ENCODE data around the gene PHF21B.
"Not testable (repeated sequence)": the region's sequence is repeated elsewhere in the genome, so short reads cannot be mapped to it uniquely, and the experiment has no call there.

The PHF21B gene

GRCh38 chr22:44862981-44863860 is 146.6 kb downstream of the PHF21B start:
- peak; percentile 30 for DNase-seq (ENCODE audit: low read depth, low spot score)
- H3K4me3 ChIP-seq (ENCODE audit: low read length), result no peak overlapping the region

- DNase-seq (ENCODE audit: low read depth, low spot score), result no peak
- no peak overlapping the region for H3K4me3 ChIP-seq (ENCODE audit: low read length)
Measured at GRCh38 chr22:44862281-44862680, 147.5 kb downstream of the PHF21B start.

- DNase-seq (ENCODE audit: low read depth, low spot score), result no peak
Measured at GRCh38 chr22:44861245-44861644, 148.6 kb downstream of the PHF21B start.

DNA sequence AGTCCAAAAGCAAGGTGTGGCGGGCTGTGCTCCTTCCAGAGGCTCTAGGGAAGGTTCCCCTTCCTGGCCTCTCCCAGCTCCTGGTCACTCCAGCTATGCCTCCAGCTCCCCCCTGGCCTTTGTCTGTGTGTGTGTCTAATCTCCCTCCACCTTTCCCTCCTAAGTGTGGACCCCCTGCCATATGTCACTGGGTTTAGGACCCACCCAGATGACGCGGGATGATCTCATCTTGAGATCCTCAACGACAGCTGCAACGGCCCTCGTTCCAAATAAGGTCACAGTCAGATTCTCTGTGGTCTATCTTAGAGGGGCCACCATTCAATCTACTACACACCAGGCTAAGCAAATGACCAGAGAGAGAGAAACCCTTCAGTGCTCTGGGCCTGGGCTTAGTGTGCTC is 149.5 kb downstream of the PHF21B start:
- no peak overlapping the region for H3K4me3 ChIP-seq (ENCODE audit: low read length)
- no peak for DNase-seq (ENCODE audit: low read depth, low spot score)

More at GRCh38 chr22:44861245-44861644, 148.6 kb downstream of the PHF21B start:
- no peak overlapping the region for H3K4me3 ChIP-seq (ENCODE audit: low read length)

DNA sequence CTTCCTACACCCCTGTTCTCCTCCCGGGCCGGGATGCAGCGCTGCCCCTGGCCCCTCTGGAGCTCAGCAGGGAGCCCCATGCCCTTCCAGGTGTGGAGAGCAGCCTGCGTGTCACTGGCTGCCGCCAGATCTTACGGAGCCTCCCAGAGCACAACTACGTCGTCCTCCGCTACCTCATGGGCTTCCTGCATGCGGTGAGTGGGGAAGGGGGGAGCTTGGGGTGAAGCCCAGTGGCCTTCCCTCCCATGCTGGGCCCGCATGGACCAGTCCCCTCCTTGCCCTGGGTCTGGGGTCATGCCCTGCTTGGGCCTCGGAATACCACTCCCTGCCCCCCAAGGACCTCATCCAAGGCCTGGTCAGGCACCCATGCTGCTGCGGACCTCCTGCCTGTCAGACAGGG is 150.2 kb downstream of the PHF21B start:
- DNase-seq (ENCODE audit: low read depth, low spot score), result no peak
- H3K4me3 ChIP-seq (ENCODE audit: low read length), result no peak overlapping the region

DNA sequence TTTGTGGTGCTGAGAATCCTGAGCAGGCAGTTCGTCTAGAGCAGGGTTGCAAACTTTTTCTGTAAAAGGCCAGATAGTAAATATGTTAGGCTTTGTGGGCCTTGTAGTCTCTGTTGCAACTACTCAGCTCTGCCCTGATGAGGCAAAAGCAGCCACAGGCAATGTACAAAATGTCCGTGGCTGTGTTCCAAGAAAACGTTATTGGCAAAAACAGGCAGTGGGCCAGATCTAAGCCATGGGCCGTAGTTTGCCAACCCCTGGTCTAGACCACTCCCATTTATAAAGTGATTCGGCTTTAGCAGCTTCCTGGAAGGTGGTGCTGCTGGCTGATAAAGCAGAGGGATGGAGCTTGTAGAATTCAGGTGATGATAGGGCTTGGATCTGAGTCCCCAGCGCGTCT is 151.0 kb downstream of the PHF21B start:
- not testable (repeated sequence) for DNase-seq (ENCODE audit: low read depth, low spot score); H3K4me3 ChIP-seq (ENCODE audit: low read length)

- H3K4me3 ChIP-seq (ENCODE audit: low read length), result no peak overlapping the region
- DNase-seq (ENCODE audit: low read depth, low spot score), result no peak
Measured at GRCh38 chr22:44855855-44856254, 153.9 kb downstream of the PHF21B start.

- not testable (repeated sequence) for H3K4me3 ChIP-seq (ENCODE audit: low read length); DNase-seq (ENCODE audit: low read depth, low spot score)
Measured at GRCh38 chr22:44854641-44855040, 155.2 kb downstream of the PHF21B start.

DNA sequence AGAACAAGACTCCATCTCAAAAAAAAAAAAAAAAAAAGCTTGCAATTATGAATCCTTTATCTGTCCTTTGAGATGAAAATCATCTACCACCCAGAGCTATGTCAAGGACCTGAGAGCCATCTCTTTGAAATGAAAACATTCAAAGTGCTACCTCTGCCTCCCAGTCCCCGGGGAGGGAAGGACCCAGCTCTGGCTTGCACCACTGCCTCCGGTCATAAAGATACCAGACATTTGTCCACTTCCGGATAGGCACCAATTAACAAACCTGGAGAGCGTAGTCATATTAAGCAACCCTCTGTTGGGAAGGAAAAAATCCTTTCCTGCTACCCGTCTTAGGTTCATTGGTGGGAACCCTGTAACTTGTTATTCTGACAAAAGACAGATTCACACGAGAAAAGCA is 158.9 kb downstream of the PHF21B start:
- no peak overlapping the region for H3K4me3 ChIP-seq (ENCODE audit: low read length)
- no peak for DNase-seq (ENCODE audit: low read depth, low spot score)

- no peak overlapping the region for H3K4me3 ChIP-seq (ENCODE audit: low read length)
- no peak for DNase-seq (ENCODE audit: low read depth, low spot score)
Measured at GRCh38 chr22:44848791-44849420, 160.9 kb downstream of the PHF21B start.

DNA sequence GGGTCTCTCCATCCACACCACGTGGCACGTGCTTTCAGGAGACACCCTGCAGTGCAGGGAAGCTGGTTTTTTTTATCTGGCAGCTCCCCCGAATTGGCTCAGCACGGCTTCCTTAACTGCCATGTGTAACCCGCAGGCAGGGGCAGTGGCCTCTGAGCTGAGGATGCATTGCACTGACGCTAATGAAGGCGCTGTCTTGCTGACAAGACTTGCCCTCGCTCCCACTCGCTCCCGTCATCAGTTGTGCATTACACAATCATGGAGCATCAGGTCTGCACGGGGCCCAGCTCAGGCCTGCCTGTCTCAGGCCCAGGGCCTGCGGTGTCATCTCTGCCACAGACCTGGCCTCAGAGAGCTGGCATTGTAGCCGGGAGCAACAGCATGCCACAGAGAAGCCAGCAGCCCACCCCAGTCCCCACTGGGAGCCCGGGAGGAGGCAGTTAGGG is 161.5 kb downstream of the PHF21B start:
- no peak overlapping the region for H3K4me3 ChIP-seq (ENCODE audit: low read length)
- no peak for DNase-seq (ENCODE audit: low read depth, low spot score)

- no peak overlapping the region for H3K4me3 ChIP-seq (ENCODE audit: low read length)
- no peak for DNase-seq (ENCODE audit: low read depth, low spot score)
Measured at GRCh38 chr22:44847892-44848291, 161.9 kb downstream of the PHF21B start.

- no peak overlapping the region for H3K4me3 ChIP-seq (ENCODE audit: low read length)
- DNase-seq (ENCODE audit: low read depth, low spot score), result no peak
Measured at GRCh38 chr22:44847380-44847779, 162.4 kb downstream of the PHF21B start.

- no peak for DNase-seq (ENCODE audit: low read depth, low spot score)
Measured at GRCh38 chr22:44846726-44847275, 163.0 kb downstream of the PHF21B start.

DNA sequence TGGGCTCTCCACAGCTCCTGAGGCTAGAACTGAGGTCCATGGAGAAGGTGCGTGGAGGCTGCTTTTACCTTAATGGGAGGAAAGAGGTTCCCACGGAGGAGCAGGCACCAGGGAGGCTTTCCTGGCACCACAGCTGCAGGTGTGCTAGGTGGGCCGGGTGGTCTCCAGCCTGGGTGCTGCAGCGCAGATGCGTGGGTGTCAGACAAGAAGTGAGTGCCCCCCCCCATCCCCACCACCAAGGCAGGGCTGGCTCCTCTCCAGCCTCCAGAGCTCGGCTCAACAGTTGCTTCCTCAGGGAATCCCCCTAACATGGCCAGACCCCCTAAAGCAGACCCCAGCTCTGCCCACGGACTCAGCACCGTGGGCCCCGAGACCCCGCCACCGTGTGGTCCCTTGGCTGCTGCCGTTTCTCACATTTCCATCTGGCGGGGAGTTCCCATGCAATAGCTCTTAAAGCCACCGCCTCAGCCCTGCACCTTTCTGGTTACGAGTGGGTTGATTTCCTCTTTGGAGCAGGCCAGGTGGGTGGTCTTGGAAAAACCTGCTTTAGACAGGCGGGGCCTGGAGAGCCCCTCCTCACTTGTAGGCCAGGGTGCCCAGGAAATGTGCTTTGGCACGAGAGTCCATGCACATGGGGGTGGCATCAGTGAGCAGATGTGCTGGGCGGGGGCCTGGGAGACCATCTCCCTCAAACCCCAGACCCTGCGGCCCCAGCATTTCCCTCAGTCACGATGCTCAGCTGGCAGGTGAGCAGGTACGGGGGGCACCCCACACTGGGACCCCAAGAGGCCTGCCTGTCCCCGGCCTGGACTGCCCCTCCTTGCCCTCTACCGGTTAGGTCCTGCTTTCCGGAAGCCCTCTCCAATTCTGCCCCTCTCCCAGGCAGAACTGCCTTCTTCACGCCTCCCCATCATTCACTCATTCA is 163.7 kb downstream of the PHF21B start:
- no peak overlapping the region for H3K4me3 ChIP-seq (ENCODE audit: low read length)

More at GRCh38 chr22:44846726-44847275, 163.0 kb downstream of the PHF21B start:
- no peak overlapping the region for H3K4me3 ChIP-seq (ENCODE audit: low read length)

DNA sequence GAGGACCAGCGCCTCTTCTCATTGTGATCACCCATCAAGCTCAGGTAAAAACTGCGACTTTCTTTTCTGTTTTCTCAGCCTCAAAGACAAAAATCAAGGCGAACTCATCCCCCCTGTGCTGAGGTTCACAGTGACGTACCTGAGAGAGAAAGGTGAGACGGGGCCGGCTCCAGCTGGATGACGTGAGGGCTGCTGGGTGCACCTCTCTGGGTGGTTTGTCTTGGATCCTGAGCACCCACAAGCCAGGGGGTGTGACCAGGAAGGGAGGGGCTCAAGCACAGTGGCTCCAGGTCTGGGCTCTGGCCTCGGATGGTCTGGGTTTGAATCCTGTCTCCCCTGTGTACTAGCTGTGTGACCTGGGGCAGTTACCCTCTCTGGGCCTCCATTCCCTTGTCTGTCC is 164.6 kb downstream of the PHF21B start:
- no peak for DNase-seq (ENCODE audit: low read depth, low spot score)
- H3K4me3 ChIP-seq (ENCODE audit: low read length), result no peak overlapping the region

More for the DNA sequence above, 163.7 kb downstream of the PHF21B start:
- DNase-seq (ENCODE audit: low read depth, low spot score), result no peak

GRCh38 chr22:44842417-44842816 is 167.4 kb downstream of the PHF21B start:
- DNase-seq (ENCODE audit: low read depth, low spot score), result no peak
- H3K4me3 ChIP-seq (ENCODE audit: low read length), result no peak overlapping the region

DNA sequence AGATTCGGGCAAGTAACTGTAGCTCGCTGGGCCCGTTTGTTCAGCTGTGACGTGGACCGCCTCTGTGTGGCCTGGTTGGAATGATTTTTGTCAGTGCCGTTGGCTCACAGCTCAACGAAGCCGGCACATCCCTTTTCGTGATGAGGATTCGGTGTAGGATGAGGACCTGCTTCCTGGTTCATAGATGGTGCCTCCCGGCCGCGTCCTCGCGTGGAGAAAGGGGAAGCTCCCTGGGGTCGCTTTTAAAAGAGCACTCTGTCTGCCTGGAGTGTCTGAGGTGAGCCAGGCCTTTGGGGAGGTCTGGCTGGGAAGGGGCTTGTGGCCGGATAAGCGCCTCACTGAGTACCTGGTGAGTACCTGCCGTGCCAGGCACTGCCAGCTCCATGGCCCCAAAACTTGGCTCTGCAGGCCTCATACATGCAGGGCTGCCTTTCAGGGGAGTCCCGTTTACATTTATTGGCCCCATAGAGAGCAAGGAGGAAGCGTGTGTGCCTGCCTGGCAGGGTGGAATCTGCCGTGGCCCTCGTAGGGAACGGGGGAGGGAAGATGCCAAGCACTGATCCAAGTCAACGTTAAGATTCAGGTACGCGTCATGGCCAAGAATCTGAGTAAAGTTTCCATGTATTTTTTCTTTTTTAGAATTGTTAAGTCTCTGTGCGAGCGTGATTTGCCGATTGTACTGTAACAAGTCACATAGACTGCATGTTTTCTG is 169.0 kb downstream of the PHF21B start:
- no peak overlapping the region for H3K4me3 ChIP-seq (ENCODE audit: low read length)
- no peak for DNase-seq (ENCODE audit: low read depth, low spot score)

GRCh38 chr22:44839721-44840120 is 170.1 kb downstream of the PHF21B start:
- no peak for DNase-seq (ENCODE audit: low read depth, low spot score)
- H3K4me3 ChIP-seq (ENCODE audit: low read length), result no peak overlapping the region
